ENCODE results near the gene NTNG2. TPM values are rescaled to one million over a fixed set of nuclear protein-coding genes. Genes with fewer than 3 reads are reported as not detected.

Gene NTNG2
- polyA plus RNA-seq, 1 experiment = 0.74 TPM

- DNase-seq (ENCODE audit: low read depth) = no peak
- Histone ChIP-seq H3K27me3 (ENCODE audit: control insufficient read depth, insufficient read depth, low read length) (peaks cover 37% of the 10 kb centered on the region), H3K4me3 (ENCODE audit: low read depth, low read length) (no peak overlapping the region), H3K36me3 (ENCODE audit: control insufficient read depth, insufficient read depth, low read length) (no peaks in the 10 kb centered on the region)
- POLR2A ChIA-PET = no interaction called here
- CTCF ChIA-PET = interaction anchor here (1.2 to 3.1 kb wide), 2 partner anchors 11 to 55 kb away, joined by 3 to 15 read pairs; no protein-coding TSS in a partner anchor
- TF ChIP-seq, protein P1, sequence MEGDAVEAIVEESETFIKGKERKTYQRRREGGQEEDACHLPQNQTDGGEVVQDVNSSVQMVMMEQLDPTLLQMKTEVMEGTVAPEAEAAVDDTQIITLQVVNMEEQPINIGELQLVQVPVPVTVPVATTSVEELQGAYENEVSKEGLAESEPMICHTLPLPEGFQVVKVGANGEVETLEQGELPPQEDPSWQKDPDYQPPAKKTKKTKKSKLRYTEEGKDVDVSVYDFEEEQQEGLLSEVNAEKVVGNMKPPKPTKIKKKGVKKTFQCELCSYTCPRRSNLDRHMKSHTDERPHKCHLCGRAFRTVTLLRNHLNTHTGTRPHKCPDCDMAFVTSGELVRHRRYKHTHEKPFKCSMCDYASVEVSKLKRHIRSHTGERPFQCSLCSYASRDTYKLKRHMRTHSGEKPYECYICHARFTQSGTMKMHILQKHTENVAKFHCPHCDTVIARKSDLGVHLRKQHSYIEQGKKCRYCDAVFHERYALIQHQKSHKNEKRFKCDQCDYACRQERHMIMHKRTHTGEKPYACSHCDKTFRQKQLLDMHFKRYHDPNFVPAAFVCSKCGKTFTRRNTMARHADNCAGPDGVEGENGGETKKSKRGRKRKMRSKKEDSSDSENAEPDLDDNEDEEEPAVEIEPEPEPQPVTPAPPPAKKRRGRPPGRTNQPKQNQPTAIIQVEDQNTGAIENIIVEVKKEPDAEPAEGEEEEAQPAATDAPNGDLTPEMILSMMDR (IDR thresholded peaks at IDR 0.05; ENCODE audit: insufficient read depth, low read depth, low read length) = no peak
These were observed 20.0 kb downstream of the NTNG2 start for GRCh38 chr9:132181796-132182313.

GRCh38 chr9:132182314-132183091 is 20.6 kb downstream of the NTNG2 start:
- ChIA-PET POLR2A (no interaction called here), CTCF (interaction anchor here (1.1 to 3.1 kb wide), 3 partner anchors 12 to 54 kb away, joined by 3 to 15 read pairs (median 3); no protein-coding TSS in a partner anchor)
- H3K4me3 ChIP-seq (ENCODE audit: low read depth, low read length) = no peak overlapping the region
- TF ChIP-seq, protein P1 (IDR thresholded peaks at IDR 0.05; ENCODE audit: insufficient read depth, low read depth, low read length) = peak; percentile 20; the same call in 1 of the 2 replicates
- H3K27me3 ChIP-seq (ENCODE audit: control insufficient read depth, insufficient read depth, low read length) = peaks cover 42% of the 10 kb centered on the region
- H3K36me3 ChIP-seq (ENCODE audit: control insufficient read depth, insufficient read depth, low read length) = no peaks in the 10 kb centered on the region
- no peak for DNase-seq (ENCODE audit: low read depth)

DNA sequence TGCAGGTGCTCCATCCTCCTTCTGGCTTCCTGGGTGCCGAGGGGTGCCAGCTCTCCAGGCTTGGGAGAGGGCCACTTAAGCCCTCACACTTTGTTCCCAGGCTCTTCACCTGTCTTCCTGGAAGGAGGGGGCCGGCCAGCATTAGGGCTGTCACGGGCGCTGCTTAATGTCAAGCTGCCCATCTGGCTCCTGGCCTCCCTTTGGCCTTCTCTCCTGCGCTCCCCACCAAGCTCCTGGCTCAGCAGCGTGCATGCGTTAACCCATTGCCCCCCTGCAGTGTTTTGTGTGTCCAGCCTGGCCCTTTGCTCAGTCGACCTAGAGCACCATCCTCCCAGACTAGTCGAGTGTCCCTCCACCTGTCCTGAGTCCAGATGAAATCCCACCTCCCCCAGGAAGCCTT is 21.3 kb downstream of the NTNG2 start:
- Histone ChIP-seq H3K27me3 (ENCODE audit: control insufficient read depth, insufficient read depth, low read length) (peaks cover 42% of the 10 kb centered on the region), H3K4me3 (ENCODE audit: low read depth, low read length) (no peak overlapping the region), H3K36me3 (ENCODE audit: control insufficient read depth, insufficient read depth, low read length) (no peaks in the 10 kb centered on the region)
- DNase-seq (ENCODE audit: low read depth) = no peak
- CTCF ChIA-PET = interaction anchor here (1.1 to 3.1 kb wide), 2 partner anchors 12 to 19 kb away, joined by 3 to 15 read pairs; no protein-coding TSS in a partner anchor
- TF ChIP-seq, protein P1 (IDR thresholded peaks at IDR 0.05; ENCODE audit: insufficient read depth, low read depth, low read length) = no peak
- POLR2A ChIA-PET = no interaction called here

- Histone ChIP-seq H3K36me3 (ENCODE audit: control insufficient read depth, insufficient read depth, low read length) (no peaks in the 10 kb centered on the region), H3K27me3 (ENCODE audit: control insufficient read depth, insufficient read depth, low read length) (peaks cover 45% of the 10 kb centered on the region), H3K4me3 (ENCODE audit: low read depth, low read length) (no peak overlapping the region)
- TF ChIP-seq, protein P1 (IDR thresholded peaks at IDR 0.05; ENCODE audit: insufficient read depth, low read depth, low read length) = no peak
- ChIA-PET CTCF (interaction anchor here (1.1 to 3.1 kb wide), 2 partner anchors 13 to 18 kb away, joined by 3 to 15 read pairs; no protein-coding TSS in a partner anchor), POLR2A (no interaction called here)
- no peak for DNase-seq (ENCODE audit: low read depth)
These were observed 21.9 kb downstream of the NTNG2 start for GRCh38 chr9:132183715-132184114.

GRCh38 chr9:132184124-132184523 is 22.3 kb downstream of the NTNG2 start:
- CTCF ChIA-PET = interaction anchor here (1.0 to 3.1 kb wide), 2 partner anchors 13 to 49 kb away, joined by 3 to 15 read pairs; no protein-coding TSS in a partner anchor
- POLR2A ChIA-PET = no interaction called here
- peaks cover 45% of the 10 kb centered on the region for H3K27me3 ChIP-seq (ENCODE audit: control insufficient read depth, insufficient read depth, low read length)
- TF ChIP-seq, protein P1 (IDR thresholded peaks at IDR 0.05; ENCODE audit: insufficient read depth, low read depth, low read length) = no peak
- no peaks in the 10 kb centered on the region for H3K36me3 ChIP-seq (ENCODE audit: control insufficient read depth, insufficient read depth, low read length)
- no peak overlapping the region for H3K4me3 ChIP-seq (ENCODE audit: low read depth, low read length)
- no peak for DNase-seq (ENCODE audit: low read depth)
